GM18868 (cell line): ENCODE data around the gene SREK1.
"Not testable (repeated sequence)": the region's sequence is repeated elsewhere in the genome, so short reads cannot be mapped to it uniquely, and the experiment has no call there.

ENCODE experiments used
- ATAC-seq: cut with Tn5 transposase; IDR thresholded peaks from one replicate; pipeline ENCODE4 v1.9.1; 2021; ENCODE audit warnings: mild to moderate bottlenecking, moderate library complexity; ENCODE audit not compliant: unreplicated experiment

The SREK1 gene

GRCh38 chr5:66213533-66213932 is 69.4 kb downstream of the SREK1 start:
- no peak for ATAC-seq

- ATAC-seq = peak; percentile 91
Measured at GRCh38 chr5:66222455-66222854, 78.4 kb downstream of the SREK1 start.

- ATAC-seq = not testable (repeated sequence)
Measured at GRCh38 chr5:66222896-66223295, 78.8 kb downstream of the SREK1 start.

GRCh38 chr5:66223637-66224036 is 79.5 kb downstream of the SREK1 start:
- ATAC-seq = no peak

DNA sequence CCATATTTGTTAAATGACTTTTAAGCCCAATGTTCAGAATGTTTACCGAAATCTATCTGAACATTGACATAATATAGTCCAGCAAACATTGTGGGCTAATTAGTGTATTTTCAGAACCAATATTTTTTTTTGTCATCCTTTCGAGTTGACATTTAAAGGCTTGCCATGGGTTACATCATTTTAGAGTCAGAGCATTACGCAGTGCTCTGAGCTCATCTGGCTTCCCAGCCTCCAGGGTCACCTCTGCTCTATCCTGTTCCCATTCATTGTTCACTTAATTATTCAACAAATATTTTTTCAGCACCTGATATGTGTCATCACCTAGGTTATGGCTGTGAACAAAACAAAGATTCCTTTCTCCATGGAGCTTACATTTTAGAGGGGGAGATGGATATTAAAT is 80.2 kb downstream of the SREK1 start:
- ATAC-seq = no peak

GRCh38 chr5:66224773-66225553 is 80.9 kb downstream of the SREK1 start:
- ATAC-seq = no peak

GRCh38 chr5:66230551-66230950 is 86.5 kb downstream of the SREK1 start:
- no peak for ATAC-seq

DNA sequence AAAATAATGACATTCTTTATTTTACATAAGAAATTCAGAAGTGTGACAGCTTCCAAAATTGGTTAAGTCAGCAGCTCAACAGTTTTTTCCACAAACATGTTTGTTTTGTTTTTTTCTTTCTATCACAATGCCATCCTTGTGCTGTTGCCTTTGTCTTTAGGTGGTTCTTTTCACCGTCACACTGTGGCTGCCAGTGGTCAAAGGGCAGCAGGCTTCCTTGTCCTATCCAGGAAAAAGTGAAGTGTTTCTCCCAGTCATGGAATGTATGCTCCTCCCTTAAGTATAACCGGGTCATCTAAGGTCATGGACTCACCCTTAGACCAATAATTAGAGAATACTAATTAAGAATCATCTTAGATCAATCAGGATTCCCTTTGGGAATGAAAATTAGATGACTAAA is 87.4 kb downstream of the SREK1 start:
- no peak for ATAC-seq

DNA sequence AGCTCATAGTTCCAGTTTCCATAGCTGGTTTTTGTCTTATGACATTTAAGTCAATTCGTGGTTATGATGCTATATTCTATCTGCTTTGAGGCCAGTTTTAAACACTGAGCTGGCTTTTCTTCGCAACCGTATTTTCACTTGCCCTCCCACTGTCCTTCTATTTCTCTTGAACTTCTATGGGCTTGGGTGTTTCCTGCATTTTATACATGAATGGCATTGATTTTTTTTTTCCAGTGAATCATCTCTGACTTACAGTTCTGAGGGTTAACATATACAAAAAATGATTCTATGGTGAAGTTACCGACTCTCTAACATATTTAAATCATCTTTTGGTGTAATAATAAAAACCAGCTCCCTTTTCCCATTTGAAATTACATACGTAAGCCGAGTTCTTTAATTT is 88.2 kb downstream of the SREK1 start:
- ATAC-seq = no peak

GRCh38 chr5:66232706-66233445 is 88.8 kb downstream of the SREK1 start:
- ATAC-seq = no peak
